ENCODE measurements around the gene MID1.
A peak's percentile ranks its signal among the peaks of the same experiment; 100 is the strongest.

The MID1 gene

DNA sequence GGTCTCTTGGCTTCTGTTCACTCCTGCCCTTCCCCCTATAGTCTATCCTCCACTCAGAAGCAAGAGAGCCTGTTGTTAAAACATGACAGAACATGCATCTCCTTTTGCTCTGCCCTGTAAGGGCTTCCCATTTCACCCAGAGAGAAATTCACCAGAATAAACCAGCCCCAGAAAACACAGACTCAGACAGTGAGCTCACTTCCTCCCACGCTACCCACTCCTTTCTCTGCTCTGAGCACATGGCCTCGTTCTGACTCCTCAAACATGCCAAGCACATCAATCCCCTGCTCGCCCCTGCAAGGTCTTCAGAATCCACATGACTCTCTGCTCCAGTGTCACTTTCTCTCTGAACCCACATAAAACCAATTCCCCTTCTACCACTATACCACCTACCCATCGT is 50.4 kb downstream of the MID1 start:
- DNase-seq (ENCODE audit: low read depth) = peak; percentile 62
- no peak overlapping the region for H3K4me3 ChIP-seq (ENCODE audit: low read depth, low read length)
- TF ChIP-seq, protein P1, sequence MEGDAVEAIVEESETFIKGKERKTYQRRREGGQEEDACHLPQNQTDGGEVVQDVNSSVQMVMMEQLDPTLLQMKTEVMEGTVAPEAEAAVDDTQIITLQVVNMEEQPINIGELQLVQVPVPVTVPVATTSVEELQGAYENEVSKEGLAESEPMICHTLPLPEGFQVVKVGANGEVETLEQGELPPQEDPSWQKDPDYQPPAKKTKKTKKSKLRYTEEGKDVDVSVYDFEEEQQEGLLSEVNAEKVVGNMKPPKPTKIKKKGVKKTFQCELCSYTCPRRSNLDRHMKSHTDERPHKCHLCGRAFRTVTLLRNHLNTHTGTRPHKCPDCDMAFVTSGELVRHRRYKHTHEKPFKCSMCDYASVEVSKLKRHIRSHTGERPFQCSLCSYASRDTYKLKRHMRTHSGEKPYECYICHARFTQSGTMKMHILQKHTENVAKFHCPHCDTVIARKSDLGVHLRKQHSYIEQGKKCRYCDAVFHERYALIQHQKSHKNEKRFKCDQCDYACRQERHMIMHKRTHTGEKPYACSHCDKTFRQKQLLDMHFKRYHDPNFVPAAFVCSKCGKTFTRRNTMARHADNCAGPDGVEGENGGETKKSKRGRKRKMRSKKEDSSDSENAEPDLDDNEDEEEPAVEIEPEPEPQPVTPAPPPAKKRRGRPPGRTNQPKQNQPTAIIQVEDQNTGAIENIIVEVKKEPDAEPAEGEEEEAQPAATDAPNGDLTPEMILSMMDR (conservative IDR thresholded peaks at IDR 0.05; ENCODE audit: low read depth, low read length) = no peak

DNA sequence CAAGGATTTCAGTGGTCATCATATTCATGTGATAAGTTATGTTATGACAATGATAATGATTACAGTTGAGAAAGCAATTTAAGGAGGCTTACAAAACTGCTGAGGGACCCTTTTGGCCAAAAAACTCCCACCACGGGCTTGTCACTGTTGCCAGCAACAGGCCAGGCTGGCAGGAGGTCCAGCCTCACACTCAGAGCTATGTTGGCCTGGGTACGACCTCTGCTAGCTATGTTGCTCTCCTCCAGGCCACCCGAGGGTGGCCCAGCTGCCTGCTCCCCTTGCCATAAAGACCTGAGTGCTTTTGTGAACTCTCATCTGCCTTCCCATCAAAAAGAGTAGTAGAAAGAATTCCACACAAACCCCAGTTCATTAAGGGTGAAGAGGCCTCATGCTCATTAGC is 52.0 kb downstream of the MID1 start:
- H3K4me3 ChIP-seq (ENCODE audit: low read depth, low read length) = no peak overlapping the region
- TF ChIP-seq, protein P1 (conservative IDR thresholded peaks at IDR 0.05; ENCODE audit: low read depth, low read length) = no peak
- DNase-seq (ENCODE audit: low read depth) = no peak

DNA sequence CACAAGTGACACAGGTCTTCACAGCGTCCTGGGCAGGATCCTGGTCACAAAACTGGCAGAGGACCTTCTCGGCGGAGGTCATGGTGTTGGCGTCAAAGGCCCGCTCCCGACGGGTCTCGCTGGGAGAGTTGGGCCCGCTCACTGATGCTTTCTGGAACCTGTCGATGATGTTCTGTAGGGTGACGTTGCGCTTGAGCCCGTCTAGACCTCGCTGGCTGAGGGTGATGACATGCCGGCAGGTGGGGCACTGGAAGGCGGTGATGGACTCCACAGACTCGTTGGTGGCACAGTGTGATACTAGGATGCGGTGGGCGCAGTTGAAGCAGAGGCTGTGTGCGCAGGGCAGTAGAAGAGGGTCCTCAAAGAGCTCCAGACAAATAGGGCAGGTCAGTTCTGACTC is 53.2 kb downstream of the MID1 start:
- no peak for DNase-seq (ENCODE audit: low read depth)
- TF ChIP-seq, protein P1 (conservative IDR thresholded peaks at IDR 0.05; ENCODE audit: low read depth, low read length) = no peak
- no peak overlapping the region for H3K4me3 ChIP-seq (ENCODE audit: low read depth, low read length)

DNA sequence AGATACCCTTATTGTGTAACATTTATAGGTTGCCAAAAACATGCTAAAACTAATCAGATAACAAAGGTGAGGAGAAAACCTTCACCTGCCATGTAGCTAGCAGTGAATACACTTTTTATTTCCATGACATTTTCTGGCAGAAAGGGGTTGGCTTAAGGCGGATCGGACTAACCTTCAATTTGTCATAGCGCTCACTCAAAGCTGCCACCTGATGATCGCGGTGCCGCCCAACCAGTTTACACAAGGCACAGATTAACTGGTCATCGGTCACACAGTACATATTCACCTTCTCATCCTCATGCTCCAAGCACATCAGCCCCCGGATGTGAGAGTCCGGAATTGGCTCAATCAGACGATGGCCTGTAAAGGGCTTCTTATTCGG is 53.7 kb downstream of the MID1 start:
- TF ChIP-seq, protein P1 (conservative IDR thresholded peaks at IDR 0.05; ENCODE audit: low read depth, low read length) = no peak
- DNase-seq (ENCODE audit: low read depth) = no peak
- H3K4me3 ChIP-seq (ENCODE audit: low read depth, low read length) = no peak overlapping the region

DNA sequence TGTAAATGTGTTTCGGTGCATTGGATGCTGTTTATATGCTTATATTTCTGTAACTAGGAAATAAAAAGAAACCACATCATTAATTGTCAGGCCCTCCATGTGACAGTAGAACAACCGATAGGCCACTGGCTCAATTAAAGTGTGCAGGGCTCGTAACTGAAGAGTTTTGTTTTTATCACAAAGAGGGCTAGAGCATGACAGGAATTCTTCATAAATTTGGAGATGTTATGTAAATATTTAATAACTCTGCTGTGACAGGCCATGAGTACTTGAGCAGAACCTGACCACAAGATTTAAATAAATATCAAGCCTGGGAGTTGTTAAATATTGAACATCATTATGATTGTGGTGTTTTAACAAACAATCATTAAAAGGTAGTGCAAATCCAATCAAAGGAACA is 55.9 kb downstream of the MID1 start:
- TF ChIP-seq, protein P1 (conservative IDR thresholded peaks at IDR 0.05; ENCODE audit: low read depth, low read length) = no peak

DNA sequence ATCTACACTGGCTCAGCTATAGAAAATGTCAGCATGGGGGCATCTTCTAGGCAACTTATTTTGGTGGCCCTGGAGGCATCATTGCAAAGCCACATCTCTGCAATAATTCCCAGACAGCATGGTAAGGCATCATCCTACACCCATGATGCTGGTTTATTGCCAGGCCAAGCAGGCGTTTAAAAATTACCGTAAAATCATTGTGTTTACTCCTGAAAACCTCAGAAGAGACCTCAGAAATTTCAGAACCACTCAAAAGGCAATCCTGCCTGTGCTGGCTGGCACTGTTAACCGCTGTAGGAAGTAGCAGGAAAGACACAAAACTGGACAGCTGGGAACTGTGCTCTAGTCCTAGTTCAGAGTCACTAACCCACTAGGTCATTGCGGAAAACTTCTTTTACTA is 63.2 kb downstream of the MID1 start:
- H3K4me3 ChIP-seq (ENCODE audit: low read depth, low read length) = no peak overlapping the region
- no peak for DNase-seq (ENCODE audit: low read depth)
- TF ChIP-seq, protein P1 (conservative IDR thresholded peaks at IDR 0.05; ENCODE audit: low read depth, low read length) = no peak

More for the DNA sequence above, 55.9 kb downstream of the MID1 start:
- no peak overlapping the region for H3K4me3 ChIP-seq (ENCODE audit: low read depth, low read length)
- DNase-seq (ENCODE audit: low read depth) = no peak

DNA sequence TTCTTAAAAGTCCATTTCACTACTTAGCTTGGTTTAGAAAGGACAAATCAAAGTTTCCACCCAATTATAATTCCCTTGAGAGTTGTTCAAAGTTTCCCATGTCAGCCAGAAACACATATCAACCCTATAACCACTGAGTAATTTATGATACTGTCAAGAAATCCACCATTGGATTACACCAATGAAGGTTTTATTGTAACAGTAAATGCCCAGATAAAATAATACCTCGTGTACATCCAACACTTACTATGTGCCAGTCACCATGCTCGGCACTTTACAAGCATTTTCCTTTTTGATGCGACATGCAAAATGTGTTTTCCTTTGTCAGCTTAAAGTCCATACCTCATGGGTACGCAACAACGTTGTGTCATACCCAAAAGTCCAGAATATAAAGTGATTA is 64.0 kb downstream of the MID1 start:
- H3K4me3 ChIP-seq (ENCODE audit: low read depth, low read length) = no peak overlapping the region
- TF ChIP-seq, protein P1 (conservative IDR thresholded peaks at IDR 0.05; ENCODE audit: low read depth, low read length) = no peak
- DNase-seq (ENCODE audit: low read depth) = no peak
